Measurements from ENCODE around the gene PHF11.

DNA sequence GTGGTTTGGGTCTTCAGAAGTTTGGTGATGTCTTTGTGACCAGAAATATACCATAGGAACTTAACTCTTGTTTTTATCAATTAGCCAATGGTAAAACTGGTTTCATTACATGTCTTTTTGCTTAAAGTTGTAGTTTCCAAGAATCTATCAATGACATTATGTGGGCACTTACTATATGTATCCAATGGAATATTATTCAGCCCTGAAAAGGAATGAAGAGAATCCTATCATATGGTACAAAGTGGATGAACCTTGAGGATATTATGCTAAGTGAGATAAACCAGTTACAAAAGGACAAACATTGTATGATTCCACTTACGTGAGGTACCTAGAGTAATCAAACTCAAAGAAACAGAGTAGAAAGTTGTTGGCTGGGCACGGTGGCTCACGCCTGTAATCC is 63.3 kb downstream of the PHF11 start:
- no peak for TF ChIP-seq EZH2 (IDR thresholded peaks at IDR 0.05)
- TF ChIP-seq, protein P1, sequence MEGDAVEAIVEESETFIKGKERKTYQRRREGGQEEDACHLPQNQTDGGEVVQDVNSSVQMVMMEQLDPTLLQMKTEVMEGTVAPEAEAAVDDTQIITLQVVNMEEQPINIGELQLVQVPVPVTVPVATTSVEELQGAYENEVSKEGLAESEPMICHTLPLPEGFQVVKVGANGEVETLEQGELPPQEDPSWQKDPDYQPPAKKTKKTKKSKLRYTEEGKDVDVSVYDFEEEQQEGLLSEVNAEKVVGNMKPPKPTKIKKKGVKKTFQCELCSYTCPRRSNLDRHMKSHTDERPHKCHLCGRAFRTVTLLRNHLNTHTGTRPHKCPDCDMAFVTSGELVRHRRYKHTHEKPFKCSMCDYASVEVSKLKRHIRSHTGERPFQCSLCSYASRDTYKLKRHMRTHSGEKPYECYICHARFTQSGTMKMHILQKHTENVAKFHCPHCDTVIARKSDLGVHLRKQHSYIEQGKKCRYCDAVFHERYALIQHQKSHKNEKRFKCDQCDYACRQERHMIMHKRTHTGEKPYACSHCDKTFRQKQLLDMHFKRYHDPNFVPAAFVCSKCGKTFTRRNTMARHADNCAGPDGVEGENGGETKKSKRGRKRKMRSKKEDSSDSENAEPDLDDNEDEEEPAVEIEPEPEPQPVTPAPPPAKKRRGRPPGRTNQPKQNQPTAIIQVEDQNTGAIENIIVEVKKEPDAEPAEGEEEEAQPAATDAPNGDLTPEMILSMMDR (IDR thresholded peaks at IDR 0.05), result no peak

All from neural progenitor cell (in vitro differentiated cells).